K562 (cell line): ENCODE measurements around the gene KLHDC7B. TPM values are rescaled to one million over a fixed set of nuclear protein-coding genes. Genes with fewer than 3 reads are reported as not detected.

Source experiments
- ATAC-seq: fragments of 200-7000 bp; cut with Tn5 transposase; 3 replicates; pipeline ENCODE4 v1.9.1; 2020; ENCODE audit warnings: moderate library complexity
- BruUV-seq: library from RNA; stranded (reverse); fragments of 400-500 nt; replicated peaks from 2 replicates; lab custom pipeline; 2021; lab: Mats Ljungman, UMichigan
- CTCF ChIA-PET: fragments of 300-600 bp; formaldehyde crosslinking; extraction: SDS; loops from one replicate; lab custom pipeline; 2021; ENCODE audit warnings: low intra/inter-chr PET ratio; lab: Yijun Ruan, JAX
- POLR2A ChIA-PET: fragments of 300-600, 350-650 bp; sonication (Branson Sonifier 250); formaldehyde crosslinking; extraction: SDS; loops from one replicate; lab custom pipeline; 2021; ENCODE audit warnings: antibody characterized with exemption, inconsistent platforms; lab: Yijun Ruan, JAX
- DNase-seq, 4 experiments: peaks; one replicate each; pipeline versions ENCODE4 v3.0.0 to v3.0.0-alpha.2; 2011 to 2018; ENCODE audit warnings: low spot score in 3 of 4, mixed read lengths in 3 of 4; ENCODE audit errors: extremely low read depth in 1 of 4
- FAIRE-seq: peaks from 2 replicates; lab custom pipeline; 2011; peaks lifted over from hg19 to GRCh38; lab: Jason Lieb, UNC
- H2AFZ ChIP-seq: 2 replicates; pipeline ENCODE4 v1.6.0; 2011; ENCODE audit warnings: low read depth, low read length, control low read depth, inconsistent platforms
- H3K27ac ChIP-seq: fragments of 200-600 bp; 3 replicates; pipeline ENCODE4 v1.8.0; 2011; ENCODE audit warnings: low read depth, mild to moderate bottlenecking, control low read depth, inconsistent platforms, low read length, moderate library complexity, mixed read lengths; ENCODE audit errors: extremely low read depth
- H3K27me3 ChIP-seq, 2 experiments: fragments of 300-600 bp in 1 of 2; 2 replicates in 1 of 2; 3 replicates in 1 of 2; pipeline versions ENCODE4 v1.6.0 to v1.8.0; 2011; ENCODE audit warnings: inconsistent platforms in 2 of 2, low read length in 2 of 2, mild to moderate bottlenecking in 1 of 2, mixed read lengths in 1 of 2, moderate library complexity in 1 of 2; ENCODE audit not compliant: control insufficient read depth in 2 of 2, insufficient read depth in 2 of 2
- H3K36me3 ChIP-seq: fragments of 300-600 bp; 3 replicates; pipeline ENCODE4 v1.8.0; 2011; ENCODE audit warnings: mild to moderate bottlenecking, low read length, inconsistent platforms; ENCODE audit not compliant: control insufficient read depth, insufficient read depth
- H3K4me1 ChIP-seq, 2 experiments: fragments of 200-600 bp in 1 of 2; replicated peaks in 1 of 2; 2 replicates in 1 of 2; 3 replicates in 1 of 2; pipeline versions ENCODE4 v1.5.1 to v1.8.0; 2011; ENCODE audit warnings: inconsistent platforms in 2 of 2, low read length in 2 of 2, mild to moderate bottlenecking in 1 of 2, mixed read lengths in 1 of 2, moderate library complexity in 1 of 2; ENCODE audit not compliant: control insufficient read depth in 2 of 2, insufficient read depth in 2 of 2
- H3K4me2 ChIP-seq: 2 replicates; pipeline ENCODE4 v1.6.1; 2011; ENCODE audit warnings: low read length, control low read depth, inconsistent platforms, mixed read lengths; ENCODE audit not compliant: insufficient read depth
- H3K4me3 ChIP-seq: fragments of 200-600 bp; sonication (generic), shearing (Covaris generic); 2 replicates; pipeline ENCODE4 v1.5.1; 2016; ENCODE audit warnings: control low read depth, inconsistent platforms
- H3K79me2 ChIP-seq: fragments of 200-600 bp; 3 replicates; pipeline ENCODE4 v1.8.0; 2011; ENCODE audit warnings: low read length, inconsistent platforms; ENCODE audit not compliant: control insufficient read depth, insufficient read depth
- H3K9ac ChIP-seq, 2 experiments: 2 replicates each; pipeline versions ENCODE4 v1.6.0 to v1.6.1; 2011; ENCODE audit warnings: low read depth in 2 of 2, low read length in 2 of 2, control low read depth in 1 of 2, inconsistent platforms in 1 of 2, mild to moderate bottlenecking in 1 of 2, mixed read lengths in 1 of 2; ENCODE audit not compliant: insufficient read depth in 1 of 2
- H3K9me1 ChIP-seq: one replicate; pipeline ENCODE4 v1.6.0; 2011; ENCODE audit warnings: inconsistent platforms, mild to moderate bottlenecking, low read length, moderate library complexity; ENCODE audit not compliant: control insufficient read depth, insufficient read depth
- H3K9me3 ChIP-seq: replicated peaks from 2 replicates; pipeline ENCODE4 v1.5.1; 2011; ENCODE audit warnings: low read depth, low read length, inconsistent platforms; ENCODE audit not compliant: control insufficient read depth, insufficient read depth
- H4K20me1 ChIP-seq: replicated peaks from 2 replicates; pipeline ENCODE4 v1.6.1; 2011; ENCODE audit warnings: low read length, inconsistent platforms, mixed read lengths; ENCODE audit not compliant: control insufficient read depth, insufficient read depth
- ARHGAP35 ChIP-seq: fragments of 450-650 bp; IDR thresholded peaks from 2 replicates; pipeline ENCODE4 v1.6.1; 2018; ENCODE audit not compliant: partially characterized antibody
- ATF3 ChIP-seq, 2 experiments: fragments of 450-650 bp in 1 of 2; sonication (generic) in 1 of 2; formaldehyde crosslinking in 1 of 2; IDR thresholded peaks in 1 of 2; conservative IDR thresholded peaks in 1 of 2; 2 replicates each; pipeline versions ENCODE4 v1.6.1 to v1.8.1; 2016 to 2023; ENCODE audit warnings: mild to moderate bottlenecking in 2 of 2, moderate library complexity in 2 of 2, inconsistent platforms in 1 of 2, missing genetic modification reagents in 1 of 2
- BCL6 ChIP-seq: fragments of 250-450 bp; sonication (Bioruptor Pico); IDR thresholded peaks from 2 replicates; pipeline ENCODE4 v1.4.0; 2020
- COPS2 ChIP-seq: fragments of 450-650 bp; conservative IDR thresholded peaks from 2 replicates; pipeline ENCODE4 v1.6.1; 2016; ENCODE audit warnings: mild to moderate bottlenecking, moderate library complexity
- CXXC5 ChIP-seq: fragments of 250-450 bp; sonication (Bioruptor Pico); IDR thresholded peaks from 2 replicates; pipeline ENCODE4 v1.8.0; 2022; ENCODE audit warnings: inconsistent platforms, mild to moderate bottlenecking, moderate library complexity
- ETS2 ChIP-seq: IDR thresholded peaks from 2 replicates; pipeline ENCODE4 v1.6.1; 2016; ENCODE audit warnings: borderline replicate concordance, missing genetic modification characterization, mild to moderate bottlenecking, moderate library complexity, missing compliant biosample characterization; ENCODE audit not compliant: poor library complexity, severe bottlenecking
- FOXP1 ChIP-seq: sonication (generic); formaldehyde crosslinking; IDR thresholded peaks from 2 replicates; pipeline ENCODE4 v1.8.0; 2022; ENCODE audit warnings: mild to moderate bottlenecking, missing genetic modification reagents
- KAT2B ChIP-seq: IDR thresholded peaks from one replicate; pipeline ENCODE4 v1.6.1; 2012; ENCODE audit warnings: low read depth, mild to moderate bottlenecking, control low read depth, inconsistent platforms, low read length, moderate library complexity
- KHSRP ChIP-seq: fragments of 450-650 bp; IDR thresholded peaks from 2 replicates; pipeline ENCODE4 v1.6.1; 2017
- MAX ChIP-seq: sonication (generic); formaldehyde crosslinking; IDR thresholded peaks from 2 replicates; pipeline ENCODE4 v1.9.0; 2022; ENCODE audit warnings: mild to moderate bottlenecking, missing genetic modification reagents
- POLR2G ChIP-seq: fragments of 200-400 bp; formaldehyde crosslinking; IDR thresholded peaks from 2 replicates; pipeline ENCODE4 v1.6.1; 2017; ENCODE audit warnings: low read depth, mild to moderate bottlenecking, antibody characterized with exemption, low read length, moderate library complexity
- RBFOX2 ChIP-seq: fragments of 200-400 bp; formaldehyde crosslinking; IDR thresholded peaks from 2 replicates; pipeline ENCODE4 v1.6.1; 2017; ENCODE audit warnings: low read depth, mild to moderate bottlenecking, low read length, moderate library complexity
- RFX1 ChIP-seq: fragments of 450-650 bp; IDR thresholded peaks from 2 replicates; pipeline ENCODE4 v1.6.1; 2016; ENCODE audit warnings: mild to moderate bottlenecking, moderate library complexity
- SRSF1 ChIP-seq: fragments of 200-400 bp; formaldehyde crosslinking; IDR thresholded peaks from 2 replicates; pipeline ENCODE4 v1.6.1; 2017; ENCODE audit warnings: mild to moderate bottlenecking, low read depth, low read length, moderate library complexity
- STAT5A ChIP-seq: IDR thresholded peaks from 2 replicates; pipeline ENCODE4 v1.6.1; 2012; ENCODE audit warnings: low read length, inconsistent platforms, borderline replicate concordance
- ZBTB33 ChIP-seq: sonication (generic); formaldehyde crosslinking; IDR thresholded peaks from 2 replicates; pipeline ENCODE4 v1.8.1; 2023; ENCODE audit warnings: mild to moderate bottlenecking, missing genetic modification reagents
- ZNF12 ChIP-seq: sonication (generic); formaldehyde crosslinking; IDR thresholded peaks from 2 replicates; pipeline ENCODE4 v1.4.0; 2020; ENCODE audit warnings: mild to moderate bottlenecking, missing genetic modification reagents
- ZNF134 ChIP-seq: fragments of 250-450 bp; sonication (Bioruptor Pico); conservative IDR thresholded peaks from 2 replicates; pipeline ENCODE4 v1.4.0; 2020
- ZNF561 ChIP-seq: fragments of 450-650 bp; formaldehyde crosslinking; conservative IDR thresholded peaks from 2 replicates; pipeline ENCODE4 v1.4.0; 2020; ENCODE audit warnings: mild to moderate bottlenecking, moderate library complexity
- WGBS: fragments of 100-300 bp; shearing (Covaris generic); methylation state at CpG from one replicate; pipeline ENCODE4 v1.1.6; 2016; ENCODE audit warnings: low coverage, mixed read lengths; ENCODE audit not compliant: insufficient coverage; ENCODE audit errors: missing lambda C conversion rate; 5-methylcytosine and 5-hydroxymethylcytosine counted together
- in situ Hi-C: fragments of 300-500 bp; cut with MboI; formaldehyde crosslinking; loops from 4 replicates; pipeline ENCODE4 v1.15.0; 2018; ENCODE audit warnings: inconsistent platforms, mixed read lengths
- intact Hi-C: fragments of 100-400 bp; cut with micrococcal nuclease; formaldehyde crosslinking; loops from 2 replicates; pipeline ENCODE4 v1.14.2; 2022
- polyA plus RNA-seq, 8 experiments: library from polyadenylated mRNA; depleted of rRNA in 4 of 8; stranded (reverse) in 5 of 8; unstranded in 3 of 8; fragments of >200 nt; fragmentation: Nextera tagmentation in 2 of 8; fragmentation: Illumina TruSeq in 1 of 8; extraction: Ambion mirVana in 2 of 8; extraction: Trizol in 1 of 8; gene quantifications; 2 replicates each; pipeline versions ENCODE4 v1.2.1 to v1.2.3, GENCODE V29; 2011 to 2014; ENCODE audit warnings: inconsistent platforms in 1 of 8, missing spikeins in 1 of 8
- total RNA-seq, 7 experiments: library from RNA; depleted of rRNA in 6 of 7; stranded (reverse); fragments of >200 nt in 6 of 7; fragmentation: Illumina TruSeq in 2 of 7; extraction: Trizol in 2 of 7; gene quantifications; 2 replicates each; pipeline versions ENCODE4 v1.2.1 to v1.2.3, GENCODE V29; 2011 to 2021; ENCODE audit warnings: low replicate concordance in 1 of 7

KLHDC7B gene
- total and polyA plus RNA-seq, 9 of the 15 experiments (the other 6 are each of a cell fraction or from before 2014, with no cell fraction given): 0.04 to 0.22 (median 0.05) TPM; not detected in 4

GRCh38 chr22:50529416-50529896, 16.2 kb upstream of the KLHDC7B start:
- ChIA-PET CTCF (no interaction called here), POLR2A (interaction anchor here (0.5 to 2.3 kb wide), 2 partner anchors 10 to 236 kb away, joined by 3 to 8 read pairs; no protein-coding TSS in a partner anchor)
- H3K9me1 ChIP-seq: no peaks in the 10 kb centered on the region
- H3K36me3 ChIP-seq: peaks cover 4% of the 10 kb centered on the region; the same call in 1 of the 3 replicates
- H3K9me3 ChIP-seq: 0 out of 2 replicates have a peak, but pooled peaks cover 2% of the 10 kb centered on the region
- peaks cover 5% of the 10 kb centered on the region; the same call in 1 of the 2 replicates for H4K20me1 ChIP-seq
- BruUV-seq: no TSS peak
- H3K27ac ChIP-seq: no peak overlapping the region
- no peak overlapping the region for H2AFZ ChIP-seq
- H3K4me3 ChIP-seq: no peak overlapping the region
- DNase-seq: no peak
- TF ChIP-seq FOXP1 (no peak), ZNF12 (no peak), ZNF134 (CRISPR knock-in tag) (no peak), BCL6 (no peak), KHSRP (no peak), KAT2B (no peak), CXXC5 (CRISPR knock-in tag) (no peak), MAX (CRISPR knock-in tag) (no peak), ARHGAP35 (no peak), ETS2 (no peak), ZBTB33 (peak; percentile 92), STAT5A (no peak), SRSF1 (no peak), POLR2G (peak; percentile 61), COPS2 (no peak), ATF3 (IDR thresholded peaks at IDR 0.05) (no peak), ATF3 (CRISPR knock-in tag; conservative IDR thresholded peaks at IDR 0.05) (no peak), RBFOX2 (0 out of 2 replicates have a peak, but pooled peaks have one; percentile 19), RFX1 (no peak), ZNF561 (CRISPR knock-in tag) (no peak)
- FAIRE-seq: no peak
- 99% methylated on average over 15 of the region's 50 CpGs for WGBS
- in situ Hi-C loops: no loop called here
- H3K4me1 ChIP-seq: peaks cover 17 to 66% of the 10 kb centered on the region in 2 experiments; a peak in 4 of 5 replicates
- no peak overlapping the region for H3K9ac ChIP-seq
- ATAC-seq: no peak
- peaks cover 23% of the 10 kb centered on the region for H3K79me2 ChIP-seq
- intact Hi-C loops: loop anchor here (5.0 kb wide), 1 partner anchor 33 kb away; the partner anchor contains the start of gene SYCE3
- no peak overlapping the region for H3K4me2 ChIP-seq
- H3K27me3 ChIP-seq: no peaks in the 10 kb centered on the region
